ENCODE data around the gene PARS2.

DNA sequence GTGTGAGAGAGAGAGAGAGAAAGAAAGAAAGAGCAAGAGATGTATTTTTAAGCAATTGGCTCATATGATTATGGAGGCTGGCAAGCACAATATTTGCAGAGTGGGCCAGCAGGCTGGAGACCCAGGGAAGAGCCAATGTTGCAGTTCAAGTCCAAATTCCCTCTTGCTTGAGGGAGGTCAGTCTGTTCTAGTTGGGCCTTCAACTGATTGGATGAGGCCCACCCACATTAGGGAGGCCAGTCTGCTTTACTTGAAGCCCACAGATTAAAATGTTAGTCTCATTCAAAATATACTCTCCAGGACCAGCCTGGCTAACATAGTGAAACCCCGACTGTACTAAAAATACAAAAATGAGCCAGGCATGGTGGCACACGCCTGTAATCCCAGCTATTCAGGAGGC, 8.6 kb upstream of the PARS2 start:
- TF ChIP-seq, protein P1, sequence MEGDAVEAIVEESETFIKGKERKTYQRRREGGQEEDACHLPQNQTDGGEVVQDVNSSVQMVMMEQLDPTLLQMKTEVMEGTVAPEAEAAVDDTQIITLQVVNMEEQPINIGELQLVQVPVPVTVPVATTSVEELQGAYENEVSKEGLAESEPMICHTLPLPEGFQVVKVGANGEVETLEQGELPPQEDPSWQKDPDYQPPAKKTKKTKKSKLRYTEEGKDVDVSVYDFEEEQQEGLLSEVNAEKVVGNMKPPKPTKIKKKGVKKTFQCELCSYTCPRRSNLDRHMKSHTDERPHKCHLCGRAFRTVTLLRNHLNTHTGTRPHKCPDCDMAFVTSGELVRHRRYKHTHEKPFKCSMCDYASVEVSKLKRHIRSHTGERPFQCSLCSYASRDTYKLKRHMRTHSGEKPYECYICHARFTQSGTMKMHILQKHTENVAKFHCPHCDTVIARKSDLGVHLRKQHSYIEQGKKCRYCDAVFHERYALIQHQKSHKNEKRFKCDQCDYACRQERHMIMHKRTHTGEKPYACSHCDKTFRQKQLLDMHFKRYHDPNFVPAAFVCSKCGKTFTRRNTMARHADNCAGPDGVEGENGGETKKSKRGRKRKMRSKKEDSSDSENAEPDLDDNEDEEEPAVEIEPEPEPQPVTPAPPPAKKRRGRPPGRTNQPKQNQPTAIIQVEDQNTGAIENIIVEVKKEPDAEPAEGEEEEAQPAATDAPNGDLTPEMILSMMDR (IDR thresholded peaks at IDR 0.05): no peak
- no peak for TF ChIP-seq POLR2A (IDR thresholded peaks at IDR 0.05)
